AG20443 (cell line): ENCODE data around the gene RASL10B.

Experiments
- DNase-seq: peaks from one replicate; pipeline ENCODE4 v3.0.0; 2012; ENCODE audit warnings: low spot score, mixed read lengths

The RASL10B gene

DNA sequence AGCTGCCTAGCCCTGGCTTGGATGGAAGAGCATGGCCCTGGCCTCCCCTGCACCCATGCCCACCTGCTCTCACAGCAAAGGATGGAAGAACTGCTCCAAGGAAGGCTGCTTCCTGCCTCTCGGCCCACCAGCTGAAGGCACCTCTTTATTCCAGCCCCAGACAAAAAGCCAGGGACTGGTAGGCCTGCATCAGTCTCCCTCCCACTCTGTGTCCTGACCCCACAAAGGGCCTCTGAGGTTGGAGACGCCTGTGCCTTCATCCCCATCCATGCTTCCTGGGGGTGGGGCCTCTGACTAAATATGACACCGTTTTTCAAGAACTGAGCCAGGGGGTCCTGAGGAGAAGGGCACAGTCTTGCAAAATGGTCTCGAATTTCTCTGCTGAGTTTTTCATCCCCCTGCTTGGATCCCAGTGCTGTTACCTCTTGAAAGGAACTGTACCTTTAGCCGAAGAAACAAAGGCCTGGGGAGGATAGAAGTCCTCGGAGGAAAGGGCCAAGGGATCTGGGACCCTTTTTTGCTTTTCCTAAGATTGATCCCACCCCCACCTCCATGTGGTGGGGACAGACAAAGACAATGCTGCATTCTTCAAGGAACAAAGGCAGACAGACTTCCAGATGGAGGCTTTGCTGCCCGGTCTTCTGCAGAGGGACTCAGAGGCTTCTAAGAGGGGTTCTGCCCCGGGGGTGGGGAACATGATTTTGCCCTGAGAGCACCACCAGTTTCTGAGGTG is 34.5 kb downstream of the RASL10B start:
- DNase-seq = no peak

DNA sequence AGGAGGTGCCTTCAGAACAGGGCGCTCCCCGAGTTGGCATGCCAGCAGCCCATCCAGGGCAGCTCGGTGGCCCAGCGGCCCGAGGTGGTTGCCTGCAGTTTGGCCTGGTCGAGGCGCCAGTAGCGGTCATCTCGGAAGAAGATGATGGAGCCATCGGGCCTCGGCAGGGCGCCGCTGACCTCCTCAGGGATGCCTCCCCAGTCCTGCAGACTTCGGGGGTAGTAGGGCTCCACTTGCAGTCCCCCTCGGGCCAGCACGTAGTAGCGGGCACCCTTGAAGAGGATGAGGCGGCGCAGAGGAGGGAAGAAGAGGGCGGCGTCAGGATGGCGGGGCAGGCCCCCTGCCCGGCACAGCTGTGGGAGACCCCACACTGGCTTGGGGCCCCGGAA is 35.0 kb downstream of the RASL10B start:
- no peak for DNase-seq

DNA sequence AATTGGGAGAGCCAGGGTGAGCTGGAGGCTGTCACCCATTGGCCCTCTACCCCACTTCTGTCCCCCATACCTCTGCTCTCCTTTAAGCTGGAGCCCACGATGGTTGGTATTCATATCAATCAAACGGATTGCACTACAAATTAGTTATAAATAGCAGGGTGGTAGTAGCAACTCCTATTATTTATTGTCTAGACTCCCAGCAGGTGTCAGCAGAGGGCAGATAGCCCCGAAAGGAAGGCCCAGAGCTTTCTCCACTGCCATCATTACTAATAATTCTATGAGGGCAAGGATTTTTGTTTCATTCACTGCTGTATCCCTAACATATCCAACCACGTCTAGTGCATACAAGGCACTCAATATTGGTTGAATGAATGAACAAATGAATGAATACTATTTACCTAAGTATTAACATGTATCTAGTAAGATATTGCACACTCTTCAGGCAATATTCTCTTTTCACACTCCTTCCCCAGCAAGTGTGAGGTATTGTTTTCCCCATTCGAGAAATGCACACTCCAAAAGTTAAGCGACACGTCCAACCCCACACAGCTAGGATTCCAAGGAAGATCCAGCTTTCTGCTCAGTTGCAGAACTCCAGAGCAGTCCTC is 35.6 kb downstream of the RASL10B start:
- DNase-seq = peak; percentile 79

DNA sequence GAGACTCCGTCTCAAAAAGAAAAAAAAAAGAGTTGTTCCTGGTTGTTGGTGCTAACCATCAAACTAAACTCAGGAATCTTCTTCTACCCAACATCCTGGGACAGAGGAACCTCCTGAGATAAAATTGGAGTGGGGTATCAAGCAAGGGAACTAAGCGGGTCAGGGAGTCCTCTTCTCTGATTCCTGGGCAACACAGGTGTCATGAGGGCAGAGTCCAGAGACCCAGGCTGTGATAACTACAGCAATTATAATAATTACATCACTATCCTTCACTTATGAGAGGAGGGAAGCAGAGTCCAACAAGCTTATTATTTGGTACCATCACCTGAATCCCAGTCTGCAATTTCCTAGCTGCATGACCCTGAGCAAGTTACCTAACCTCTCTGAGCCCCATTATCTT is 37.4 kb downstream of the RASL10B start:
- no peak for DNase-seq

GRCh38 chr17:35769895-35770486 is 38.6 kb downstream of the RASL10B start:
- DNase-seq = no peak

- no peak for DNase-seq
Measured at GRCh38 chr17:35773129-35773528, 41.7 kb downstream of the RASL10B start.

GRCh38 chr17:35773679-35774425 is 42.4 kb downstream of the RASL10B start:
- DNase-seq = no peak

DNA sequence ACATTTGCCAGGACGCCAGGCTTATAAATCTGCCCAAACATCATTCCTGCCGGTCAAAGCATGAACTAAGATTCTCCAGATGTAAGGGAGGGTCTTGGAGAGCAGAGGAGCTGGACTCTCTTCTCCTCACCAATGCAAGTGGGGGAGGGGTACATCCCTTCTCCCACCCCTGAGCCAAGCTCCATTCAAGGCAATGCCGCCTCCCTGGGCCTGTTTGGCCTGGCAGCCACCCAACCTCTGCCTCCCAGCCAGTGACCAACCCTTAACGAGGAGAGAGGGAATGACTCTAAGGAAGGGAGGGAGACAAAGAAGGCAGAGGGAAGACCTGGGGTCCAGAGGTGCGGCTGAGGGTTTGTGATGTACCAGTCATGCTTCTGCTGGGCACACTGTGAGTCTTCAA is 43.1 kb downstream of the RASL10B start:
- DNase-seq = peak; percentile 48

- DNase-seq = no peak
Measured at GRCh38 chr17:35775039-35775438, 43.6 kb downstream of the RASL10B start.

DNA sequence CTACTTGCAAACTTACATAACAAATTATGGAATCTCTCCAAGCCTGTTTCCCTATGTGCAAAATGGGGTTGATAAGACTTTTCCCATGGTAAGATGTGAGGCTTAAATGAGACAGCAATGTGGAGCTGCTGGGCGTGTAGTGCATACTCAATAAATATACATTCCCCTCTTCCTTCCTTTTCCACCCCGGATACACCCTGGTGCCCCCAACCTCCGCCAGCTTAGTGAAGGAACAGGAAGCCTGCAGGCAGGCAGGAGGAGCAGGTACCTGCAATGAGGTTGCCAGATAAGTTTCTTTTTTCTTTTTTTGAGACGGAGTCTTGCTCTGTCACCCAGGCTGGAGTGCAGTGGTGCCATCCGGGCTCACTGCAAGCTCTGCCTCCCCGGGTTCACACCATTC is 44.1 kb downstream of the RASL10B start:
- DNase-seq = no peak

GRCh38 chr17:35778641-35779196 is 47.3 kb downstream of the RASL10B start:
- no peak for DNase-seq

DNA sequence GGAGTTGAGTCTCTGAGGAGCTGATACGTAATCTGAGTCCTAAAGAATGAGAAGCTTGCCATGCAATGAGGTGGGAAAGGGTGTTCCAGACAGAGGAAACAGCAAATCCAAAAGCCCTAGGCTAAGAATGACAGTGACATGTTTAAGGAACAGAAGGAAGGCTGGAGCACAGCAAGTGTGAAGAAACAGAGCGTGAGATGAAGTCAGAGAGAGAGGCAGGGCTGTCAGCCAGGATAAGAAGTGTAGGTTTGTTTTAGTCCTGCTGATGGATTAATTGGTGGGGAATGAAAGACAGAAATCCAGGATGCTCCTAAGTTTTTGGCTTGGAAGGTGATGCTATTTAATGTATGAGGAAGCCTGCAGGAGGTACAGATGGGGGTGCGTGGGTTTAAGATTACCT is 49.5 kb downstream of the RASL10B start:
- no peak for DNase-seq

DNA sequence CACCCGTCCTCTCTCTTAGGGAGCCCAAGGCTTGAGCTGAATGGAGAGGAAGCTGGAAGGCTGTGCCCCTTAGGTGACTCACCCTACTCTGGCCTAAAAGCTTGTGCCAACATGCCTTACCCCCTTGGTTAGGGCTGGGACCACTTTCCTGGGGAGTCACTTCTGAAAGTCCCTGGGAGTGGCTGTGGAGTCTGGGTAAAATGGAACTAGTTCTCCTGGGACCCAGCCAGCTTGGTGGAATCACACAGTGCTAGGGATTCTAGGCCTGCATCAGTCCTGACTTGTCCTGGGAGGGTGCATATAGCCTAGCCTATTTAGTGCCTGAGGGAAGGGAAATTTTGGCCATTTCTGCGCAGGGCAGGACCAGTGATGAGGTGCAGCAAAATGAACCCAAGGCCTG is 53.5 kb downstream of the RASL10B start:
- DNase-seq = no peak

DNA sequence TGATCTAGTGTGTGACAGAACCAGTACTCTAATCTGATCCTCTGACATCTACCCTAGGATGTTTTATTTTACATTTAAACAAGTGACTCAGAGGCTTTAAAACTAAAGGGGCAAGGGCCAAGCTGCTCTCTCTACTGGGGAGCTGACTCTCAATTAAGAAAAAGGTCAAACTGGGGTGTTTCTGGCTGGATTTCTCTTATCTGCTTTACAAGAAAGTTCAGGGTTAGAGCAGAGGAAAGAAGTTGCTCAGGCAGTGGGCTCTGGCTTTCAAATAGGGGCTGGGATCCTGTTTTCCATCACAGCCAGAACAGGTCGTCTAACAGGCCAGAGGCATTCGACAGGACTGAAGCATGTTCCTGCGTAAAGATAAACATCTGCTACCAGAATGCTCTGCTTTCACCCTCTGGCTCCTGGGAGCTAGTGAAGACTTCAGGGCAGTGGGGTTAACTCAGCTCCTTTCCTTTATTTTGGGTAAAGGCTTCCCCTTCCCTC is 55.5 kb downstream of the RASL10B start:
- peak; percentile 12 for DNase-seq

DNA sequence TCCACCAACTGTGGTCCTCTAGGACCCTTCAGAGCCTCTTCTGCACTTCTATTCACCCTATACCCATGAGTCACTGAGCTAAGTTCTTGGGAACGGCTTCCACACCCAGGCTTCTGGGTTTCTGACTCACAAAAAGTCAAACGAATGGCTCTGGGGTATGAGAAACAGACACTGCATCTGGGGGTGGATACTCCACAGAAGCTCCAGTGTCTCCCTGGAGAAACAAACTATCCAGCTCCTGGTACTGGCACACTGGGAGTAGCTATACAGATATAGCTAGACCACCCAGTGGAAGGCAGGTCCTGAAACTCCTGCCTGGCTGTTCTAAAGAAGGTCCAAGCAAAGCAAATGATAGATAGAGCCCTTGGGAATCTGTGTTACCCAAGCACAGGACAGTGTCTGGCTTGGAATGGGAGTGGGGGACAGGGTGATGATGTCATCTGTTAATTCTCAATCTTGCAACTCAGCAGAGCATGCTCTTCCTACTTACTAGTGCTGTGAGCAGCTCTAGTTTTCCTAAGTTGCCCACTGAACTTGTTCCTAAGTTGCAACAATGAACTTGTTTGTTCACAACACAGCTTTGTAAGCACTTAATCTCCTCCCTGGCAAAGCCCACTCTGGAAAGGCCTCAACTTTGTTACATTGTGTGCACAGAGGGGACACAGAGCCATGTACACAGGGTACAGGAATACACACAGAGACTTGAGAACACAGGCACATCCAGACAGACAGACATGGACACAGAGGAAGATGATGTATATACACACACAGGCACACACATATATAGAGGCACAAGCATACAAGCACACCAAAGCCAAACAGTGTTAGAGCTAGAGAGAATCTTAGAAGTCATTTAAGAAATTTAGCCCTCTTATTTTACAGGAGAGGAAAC is 57.3 kb downstream of the RASL10B start:
- DNase-seq = peak; percentile 90

DNA sequence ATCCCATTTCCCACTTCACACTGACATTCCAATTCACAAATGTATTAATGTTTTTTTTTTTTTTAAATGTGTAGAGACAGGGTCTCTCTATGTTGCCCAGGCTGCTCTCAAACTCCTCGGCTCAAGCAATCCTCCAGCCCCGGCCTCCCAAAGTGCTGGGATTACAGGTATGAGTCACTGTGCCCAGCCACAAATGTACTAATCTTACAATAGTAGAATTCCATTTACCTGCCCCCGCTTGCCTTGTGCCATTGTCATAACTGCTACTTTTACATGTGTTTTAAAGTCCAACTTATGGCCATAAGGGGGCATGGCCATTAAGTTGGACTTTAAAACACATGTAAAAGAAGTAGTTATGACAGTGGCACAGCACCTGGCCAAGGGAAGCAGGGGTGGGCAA is 59.4 kb downstream of the RASL10B start:
- DNase-seq = no peak

DNA sequence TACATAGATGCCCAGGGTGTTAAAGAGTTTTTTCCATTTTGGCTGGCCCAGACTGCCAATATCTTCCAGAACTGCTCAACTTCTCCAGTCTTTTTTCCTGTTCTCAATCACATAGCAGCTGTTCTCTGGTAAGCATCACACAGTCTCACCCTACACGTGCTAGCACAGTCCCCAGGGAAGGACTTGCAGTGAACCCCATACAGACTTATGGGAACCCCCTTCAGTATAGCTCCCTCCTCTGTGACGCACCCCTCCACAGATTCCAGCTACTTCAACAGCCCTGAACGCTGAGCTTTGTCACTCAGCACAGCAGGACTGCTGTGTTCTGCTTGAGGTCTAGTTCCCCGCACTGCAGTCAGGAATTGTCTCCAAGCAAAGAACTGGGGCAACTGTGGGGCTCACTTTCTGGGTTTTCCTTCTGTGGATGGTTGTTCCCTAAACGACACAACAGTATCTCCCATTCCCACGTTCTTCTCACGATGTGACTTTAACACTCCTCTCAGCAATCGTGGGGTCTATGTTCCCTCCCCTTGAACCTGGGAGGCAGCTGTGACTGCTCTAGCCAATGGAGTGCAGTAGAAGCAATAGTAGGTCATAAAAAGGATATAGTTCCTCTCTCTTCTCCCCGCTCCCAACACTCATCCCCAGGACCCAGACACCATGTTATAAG is 60.4 kb downstream of the RASL10B start:
- DNase-seq = no peak
